ENCODE data around the gene ZSCAN18. TPM values are rescaled to one million over a fixed set of nuclear protein-coding genes. Genes with fewer than 3 reads are reported as not detected.
A peak's percentile ranks its signal among the peaks of the same experiment; 100 is the strongest.

ZSCAN18 gene
- polyA plus RNA-seq, 3 donors: 1.1 to 4.1 (median 2.3) TPM

DNA sequence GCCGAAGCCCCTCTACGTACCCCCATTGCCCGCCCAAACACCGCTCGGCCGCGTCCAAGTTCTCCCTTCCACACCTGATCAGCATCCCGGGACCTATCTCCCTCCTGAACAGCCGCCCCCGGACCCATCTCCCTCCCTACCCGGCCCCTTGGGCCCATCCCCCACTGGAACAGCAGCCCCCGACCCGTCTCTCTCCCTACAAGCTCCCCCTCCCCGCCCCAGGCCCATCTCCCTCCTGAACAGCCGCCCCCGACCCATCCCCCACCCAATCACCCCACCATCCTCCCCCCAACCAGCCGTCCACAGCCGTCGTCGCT is 63.6 kb downstream of the ZSCAN18 start:
- TF ChIP-seq, protein P1, sequence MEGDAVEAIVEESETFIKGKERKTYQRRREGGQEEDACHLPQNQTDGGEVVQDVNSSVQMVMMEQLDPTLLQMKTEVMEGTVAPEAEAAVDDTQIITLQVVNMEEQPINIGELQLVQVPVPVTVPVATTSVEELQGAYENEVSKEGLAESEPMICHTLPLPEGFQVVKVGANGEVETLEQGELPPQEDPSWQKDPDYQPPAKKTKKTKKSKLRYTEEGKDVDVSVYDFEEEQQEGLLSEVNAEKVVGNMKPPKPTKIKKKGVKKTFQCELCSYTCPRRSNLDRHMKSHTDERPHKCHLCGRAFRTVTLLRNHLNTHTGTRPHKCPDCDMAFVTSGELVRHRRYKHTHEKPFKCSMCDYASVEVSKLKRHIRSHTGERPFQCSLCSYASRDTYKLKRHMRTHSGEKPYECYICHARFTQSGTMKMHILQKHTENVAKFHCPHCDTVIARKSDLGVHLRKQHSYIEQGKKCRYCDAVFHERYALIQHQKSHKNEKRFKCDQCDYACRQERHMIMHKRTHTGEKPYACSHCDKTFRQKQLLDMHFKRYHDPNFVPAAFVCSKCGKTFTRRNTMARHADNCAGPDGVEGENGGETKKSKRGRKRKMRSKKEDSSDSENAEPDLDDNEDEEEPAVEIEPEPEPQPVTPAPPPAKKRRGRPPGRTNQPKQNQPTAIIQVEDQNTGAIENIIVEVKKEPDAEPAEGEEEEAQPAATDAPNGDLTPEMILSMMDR (IDR thresholded peaks at IDR 0.05): no peak
- peaks cover 0 to 2% of the 10 kb centered on the region in 2 donors for H3K36me3 Mint-ChIP-seq
- no peak overlapping the region for H2AFZ ChIP-seq (ENCODE audit: insufficient read depth, low read depth, low read length, poor library complexity, severe bottlenecking)
- peaks cover 2% of the 10 kb centered on the region for H3K4me1 Mint-ChIP-seq
- peaks cover 0 to 15% of the 10 kb centered on the region in 2 donors for H3K27me3 ChIP-seq (ENCODE audit: control insufficient read depth in 2 of 2, insufficient read depth in 2 of 2, low read length in 2 of 2)
- H3K9ac ChIP-seq (ENCODE audit: insufficient read depth, low read length, poor library complexity, severe bottlenecking): no peak overlapping the region
- H3K9me3 Mint-ChIP-seq: peaks cover 38 to 91% (median 82%) of the 10 kb centered on the region in 7 donors
- H3K4me3 ChIP-seq (replicated peaks in 1 of 3; ENCODE audit: low read depth in 2 of 3, low read length in 3 of 3): no peak overlapping the region
- H3K4me3 Mint-ChIP-seq: no peak overlapping the region
- no peaks in the 10 kb centered on the region for H4K20me1 ChIP-seq (ENCODE audit: insufficient read depth, low read length)
- H3K4me1 ChIP-seq (ENCODE audit: control insufficient read depth in 1 of 2, insufficient read depth in 2 of 2, low read length in 2 of 2): no peaks in the 10 kb centered on the region
- H3K27ac Mint-ChIP-seq: peak overlapping the region in 1 of 7 donors; percentile 3
- 4% methylated on average over 15 of the region's 20 CpGs for WGBS (ENCODE audit: insufficient coverage)
- H3K9me3 ChIP-seq (replicated peaks in 1 of 2; ENCODE audit: control insufficient read depth in 1 of 2, insufficient read depth in 1 of 2, low read length in 2 of 2): peaks cover 83 to 89% of the 10 kb centered on the region in 2 donors
- H3K4me2 ChIP-seq (replicated peaks; ENCODE audit: extremely low read depth, low read length, poor library complexity, severe bottlenecking): peak overlapping the region; percentile 54
- H3K27ac ChIP-seq (ENCODE audit: low read depth in 1 of 2, low read length in 2 of 2): no peak overlapping the region
- H3K27me3 Mint-ChIP-seq (ENCODE audit: low read depth in 3 of 3): peaks cover 18 to 39% (median 32%) of the 10 kb centered on the region in 3 donors
- no peaks in the 10 kb centered on the region for H3K79me2 ChIP-seq (ENCODE audit: insufficient read depth, low read length)
- intact Hi-C loops (cut with micrococcal nuclease): no loop called here
- DNase-seq: no peak
- no peaks in the 10 kb centered on the region for H3K36me3 ChIP-seq (replicated peaks in 1 of 2; ENCODE audit: control insufficient read depth in 1 of 2, insufficient read depth in 2 of 2, low read length in 2 of 2)

Other genes with a start within 250 kb of the ZSCAN18 start
- 10 to 100 TPM in 1 of 3 donors, 1 to 10 TPM in 1, under 1 TPM in 1; 0.41 to 15.0 (median 2.9) TPM for gene ZNF587, start 248.4 kb downstream of the ZSCAN18 start, polyA plus RNA-seq
- 1 to 10 TPM; 2.5 to 6.3 (median 3.8) TPM for gene ZNF814, start 209.2 kb downstream of the ZSCAN18 start, polyA plus RNA-seq
- 1 to 10 TPM in 1 of 3 donors, under 1 TPM in 2; 0.39 to 6.8 (median 0.70) TPM for gene ZNF417, start 181.6 kb downstream of the ZSCAN18 start, polyA plus RNA-seq
- 1 to 10 TPM in 1 of 3 donors, under 1 TPM in 1, not detected in 1; 0.74 to 1.4 TPM for gene ZNF418, start 162.8 kb downstream of the ZSCAN18 start, polyA plus RNA-seq
- gene ZNF256, start 150.5 kb downstream of the ZSCAN18 start, polyA plus RNA-seq: 1 to 10 TPM in 1 of 3 donors, under 1 TPM in 2; 0.51 to 1.3 (median 0.85) TPM
- not detected for gene C19orf18, start 123.7 kb downstream of the ZSCAN18 start, polyA plus RNA-seq
- 1 to 10 TPM in 2 of 3 donors, under 1 TPM in 1; 0.87 to 1.7 (median 1.2) TPM for gene ZNF606, start 95.4 kb downstream of the ZSCAN18 start, polyA plus RNA-seq
- not detected for gene ZSCAN1, start 64.2 kb downstream of the ZSCAN18 start, polyA plus RNA-seq
- under 1 TPM in 2 of 3 donors, not detected in 1; 0.32 to 0.37 TPM for gene ZNF135, start 38.9 kb downstream of the ZSCAN18 start, polyA plus RNA-seq
- gene ZNF329, start 52.6 kb upstream of the ZSCAN18 start, polyA plus RNA-seq: 1 to 10 TPM in 1 of 3 donors, under 1 TPM in 2; 0.56 to 1.2 (median 0.65) TPM
- 10 to 100 TPM in 1 of 3 donors, 1 to 10 TPM in 2; 5.8 to 10.1 (median 9.0) TPM for gene ZNF274, start 84.8 kb upstream of the ZSCAN18 start, polyA plus RNA-seq
- gene ZNF544, start 130.7 kb upstream of the ZSCAN18 start, polyA plus RNA-seq: 1 to 10 TPM; 1.5 to 7.9 (median 2.2) TPM
- gene ZNF8, start 180.7 kb upstream of the ZSCAN18 start, polyA plus RNA-seq: 1 to 10 TPM in 1 of 3 donors, under 1 TPM in 2; 0.05 to 2.4 (median 0.25) TPM
- 10 to 100 TPM; 34.6 to 61.5 (median 38.8) TPM for gene ERVK3-1, start 207.1 kb upstream of the ZSCAN18 start, polyA plus RNA-seq
- 1 to 10 TPM in 1 of 3 donors, under 1 TPM in 2; 0.58 to 1.2 (median 0.99) TPM for gene ZSCAN22, start 228.8 kb upstream of the ZSCAN18 start, polyA plus RNA-seq